BLaER1 (cell line): ENCODE measurements around the gene DPP6.

Experiments used
- H3K27ac ChIP-seq: shearing (Covaris generic); formaldehyde crosslinking; 2 replicates; pipeline ENCODE4 v1.8.1; 2022
- H3K27me3 ChIP-seq: shearing (Covaris generic); formaldehyde crosslinking; 2 replicates; pipeline ENCODE4 v1.8.1; 2022
- H3K36me3 ChIP-seq: shearing (Covaris generic); formaldehyde crosslinking; 2 replicates; pipeline ENCODE4 v1.8.1; 2022
- H3K4me1 ChIP-seq: shearing (Covaris generic); formaldehyde crosslinking; 2 replicates; pipeline ENCODE4 v1.8.1; 2022
- H3K4me2 ChIP-seq: shearing (Covaris generic); formaldehyde crosslinking; 2 replicates; pipeline ENCODE4 v1.8.1; 2022
- H3K4me3 ChIP-seq: shearing (Covaris generic); formaldehyde crosslinking; 2 replicates; pipeline ENCODE4 v1.8.1; 2022
- H3K9ac ChIP-seq: shearing (Covaris generic); formaldehyde crosslinking; 2 replicates; pipeline ENCODE4 v1.8.1; 2022
- H3K9me3 ChIP-seq: shearing (Covaris generic); formaldehyde crosslinking; 2 replicates; pipeline ENCODE4 v1.8.1; 2022
- H4K20me1 ChIP-seq: shearing (Covaris generic); formaldehyde crosslinking; 2 replicates; pipeline ENCODE4 v1.8.1; 2022
- Cebpa-rat ChIP-seq: shearing (Covaris generic); IDR thresholded peaks from 2 replicates; pipeline ENCODE4 v1.8.1; 2022

DPP6 gene

GRCh38 chr7:154353355-154353767 is 301.2 kb downstream of the DPP6 start:
- Histone ChIP-seq H3K4me1 (no peaks in the 10 kb centered on the region), H3K27ac (no peak overlapping the region), H3K27me3 (no peaks in the 10 kb centered on the region), H3K9ac (no peak overlapping the region), H4K20me1 (no peaks in the 10 kb centered on the region), H3K36me3 (no peaks in the 10 kb centered on the region), H3K4me3 (no peak overlapping the region), H3K4me2 (no peak overlapping the region), H3K9me3 (no peaks in the 10 kb centered on the region)
- TF ChIP-seq Cebpa-rat: no peak

GRCh38 chr7:154364170-154364569 is 312.0 kb downstream of the DPP6 start:
- Histone ChIP-seq H4K20me1 (no peaks in the 10 kb centered on the region), H3K36me3 (no peaks in the 10 kb centered on the region), H3K27me3 (no peaks in the 10 kb centered on the region), H3K4me2 (no peak overlapping the region), H3K9me3 (no peaks in the 10 kb centered on the region), H3K27ac (no peak overlapping the region), H3K4me1 (peaks cover 6% of the 10 kb centered on the region; the same call in 1 of the 2 replicates), H3K4me3 (no peak overlapping the region), H3K9ac (no peak overlapping the region)
- TF ChIP-seq Cebpa-rat: no peak

- Histone ChIP-seq H3K9me3 (no peaks in the 10 kb centered on the region), H3K27ac (no peak overlapping the region), H3K4me1 (no peaks in the 10 kb centered on the region), H3K36me3 (no peaks in the 10 kb centered on the region), H3K4me3 (no peak overlapping the region), H3K4me2 (no peak overlapping the region), H4K20me1 (no peaks in the 10 kb centered on the region), H3K27me3 (no peaks in the 10 kb centered on the region), H3K9ac (no peak overlapping the region)
- TF ChIP-seq Cebpa-rat: no peak
Observed at GRCh38 chr7:154371424-154371823, 319.2 kb downstream of the DPP6 start.

- Histone ChIP-seq H3K4me2 (no peak overlapping the region), H3K9me3 (no peaks in the 10 kb centered on the region), H3K27me3 (no peaks in the 10 kb centered on the region), H3K27ac (no peak overlapping the region), H3K9ac (no peak overlapping the region), H3K36me3 (no peaks in the 10 kb centered on the region), H3K4me1 (no peaks in the 10 kb centered on the region), H4K20me1 (no peaks in the 10 kb centered on the region), H3K4me3 (no peak overlapping the region)
- TF ChIP-seq Cebpa-rat: no peak
Observed at GRCh38 chr7:154372011-154372601, 319.9 kb downstream of the DPP6 start.

GRCh38 chr7:154373956-154374355 is 321.8 kb downstream of the DPP6 start:
- no peaks in the 10 kb centered on the region for H3K27me3 ChIP-seq
- no peak for TF ChIP-seq Cebpa-rat
- no peaks in the 10 kb centered on the region for H4K20me1 ChIP-seq

GRCh38 chr7:154375956-154376355 is 323.8 kb downstream of the DPP6 start:
- Histone ChIP-seq H3K4me3 (no peak overlapping the region), H3K4me2 (no peak overlapping the region), H3K27ac (no peak overlapping the region), H3K4me1 (no peaks in the 10 kb centered on the region), H3K9me3 (no peaks in the 10 kb centered on the region), H3K9ac (no peak overlapping the region), H4K20me1 (no peaks in the 10 kb centered on the region), H3K36me3 (no peaks in the 10 kb centered on the region), H3K27me3 (no peaks in the 10 kb centered on the region)
- TF ChIP-seq Cebpa-rat: no peak

More at GRCh38 chr7:154373956-154374355, 321.8 kb downstream of the DPP6 start:
- no peak overlapping the region for H3K27ac ChIP-seq
- H3K4me1 ChIP-seq: no peaks in the 10 kb centered on the region
- H3K4me3 ChIP-seq: no peak overlapping the region
- no peak overlapping the region for H3K9ac ChIP-seq
- H3K36me3 ChIP-seq: no peaks in the 10 kb centered on the region
- H3K4me2 ChIP-seq: no peak overlapping the region
- no peaks in the 10 kb centered on the region for H3K9me3 ChIP-seq

- H3K27ac ChIP-seq: no peak overlapping the region
- no peaks in the 10 kb centered on the region for H3K4me1 ChIP-seq
- no peaks in the 10 kb centered on the region for H3K9me3 ChIP-seq
- H3K36me3 ChIP-seq: no peaks in the 10 kb centered on the region
- no peak overlapping the region for H3K9ac ChIP-seq
- no peaks in the 10 kb centered on the region for H3K27me3 ChIP-seq
- no peak overlapping the region for H3K4me3 ChIP-seq
- no peak overlapping the region for H3K4me2 ChIP-seq
- no peak for TF ChIP-seq Cebpa-rat
- no peaks in the 10 kb centered on the region for H4K20me1 ChIP-seq
Observed at GRCh38 chr7:154380771-154381170, 328.6 kb downstream of the DPP6 start.

- Histone ChIP-seq H3K27me3 (no peaks in the 10 kb centered on the region), H3K4me2 (no peak overlapping the region), H3K4me1 (no peaks in the 10 kb centered on the region), H3K36me3 (no peaks in the 10 kb centered on the region), H3K27ac (no peak overlapping the region), H4K20me1 (no peaks in the 10 kb centered on the region), H3K9ac (no peak overlapping the region), H3K9me3 (no peaks in the 10 kb centered on the region), H3K4me3 (no peak overlapping the region)
- no peak for TF ChIP-seq Cebpa-rat
Observed at GRCh38 chr7:154383045-154383444, 330.8 kb downstream of the DPP6 start.

GRCh38 chr7:154385214-154385613 is 333.0 kb downstream of the DPP6 start:
- no peaks in the 10 kb centered on the region for H3K27me3 ChIP-seq
- no peak overlapping the region for H3K27ac ChIP-seq
- H3K9me3 ChIP-seq: no peaks in the 10 kb centered on the region
- no peaks in the 10 kb centered on the region for H4K20me1 ChIP-seq
- no peak overlapping the region for H3K4me2 ChIP-seq
- no peak overlapping the region for H3K9ac ChIP-seq
- H3K4me3 ChIP-seq: no peak overlapping the region
- no peak for TF ChIP-seq Cebpa-rat
- H3K36me3 ChIP-seq: no peaks in the 10 kb centered on the region
- H3K4me1 ChIP-seq: no peaks in the 10 kb centered on the region

GRCh38 chr7:154387252-154387651 is 335.1 kb downstream of the DPP6 start:
- Histone ChIP-seq H3K36me3 (no peaks in the 10 kb centered on the region), H3K27me3 (no peaks in the 10 kb centered on the region), H3K4me3 (no peak overlapping the region), H3K9me3 (no peaks in the 10 kb centered on the region), H3K4me2 (no peak overlapping the region), H3K4me1 (no peaks in the 10 kb centered on the region), H3K27ac (no peak overlapping the region), H4K20me1 (no peaks in the 10 kb centered on the region), H3K9ac (no peak overlapping the region)
- TF ChIP-seq Cebpa-rat: no peak

GRCh38 chr7:154388412-154388811 is 336.2 kb downstream of the DPP6 start:
- Histone ChIP-seq H3K4me1 (no peaks in the 10 kb centered on the region), H3K36me3 (no peaks in the 10 kb centered on the region), H3K4me3 (no peak overlapping the region), H3K27ac (no peak overlapping the region), H3K4me2 (no peak overlapping the region), H4K20me1 (no peaks in the 10 kb centered on the region), H3K9me3 (no peaks in the 10 kb centered on the region), H3K9ac (no peak overlapping the region), H3K27me3 (no peaks in the 10 kb centered on the region)
- TF ChIP-seq Cebpa-rat: no peak
